ENCODE data around the gene GYPB. TPM values are rescaled to one million over a fixed set of nuclear protein-coding genes. Genes with fewer than 3 reads are reported as not detected.
"Not testable (repeated sequence)": the region's sequence is repeated elsewhere in the genome, so short reads cannot be mapped to it uniquely, and the experiment has no call there.

GYPB gene
- total RNA-seq, 1 donor from 2014 or later = not detected

DNA sequence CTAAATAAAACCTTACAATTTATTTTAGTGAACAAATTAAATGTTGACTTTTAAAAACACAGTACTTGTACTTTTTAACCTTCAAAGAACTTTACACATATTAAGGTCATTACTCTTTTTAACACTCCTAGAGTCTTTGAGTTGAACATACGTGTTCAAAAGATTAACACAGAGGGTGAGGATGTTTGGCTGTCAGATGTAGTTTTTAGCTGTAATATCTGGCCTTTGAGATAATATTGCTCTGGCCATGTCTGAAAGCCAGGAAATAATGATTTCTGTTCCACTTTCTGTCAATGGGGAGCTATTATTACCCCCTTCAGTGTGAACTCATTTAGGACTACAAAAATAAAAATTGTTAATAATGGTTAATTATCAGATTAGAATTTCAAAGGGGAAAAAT lies 71.7 kb downstream of the GYPB start:
- not testable (repeated sequence) for DNase-seq (ENCODE audit: low read depth)

Other genes with a start within 250 kb of the GYPB start
- not detected in 2 replicates for gene GYPE, start 113.8 kb downstream of the GYPB start, total RNA-seq
- not detected in 2 replicates for gene GYPA, start 121.3 kb upstream of the GYPB start, total RNA-seq